ENCODE measurements around the gene CLCN6.

DNA sequence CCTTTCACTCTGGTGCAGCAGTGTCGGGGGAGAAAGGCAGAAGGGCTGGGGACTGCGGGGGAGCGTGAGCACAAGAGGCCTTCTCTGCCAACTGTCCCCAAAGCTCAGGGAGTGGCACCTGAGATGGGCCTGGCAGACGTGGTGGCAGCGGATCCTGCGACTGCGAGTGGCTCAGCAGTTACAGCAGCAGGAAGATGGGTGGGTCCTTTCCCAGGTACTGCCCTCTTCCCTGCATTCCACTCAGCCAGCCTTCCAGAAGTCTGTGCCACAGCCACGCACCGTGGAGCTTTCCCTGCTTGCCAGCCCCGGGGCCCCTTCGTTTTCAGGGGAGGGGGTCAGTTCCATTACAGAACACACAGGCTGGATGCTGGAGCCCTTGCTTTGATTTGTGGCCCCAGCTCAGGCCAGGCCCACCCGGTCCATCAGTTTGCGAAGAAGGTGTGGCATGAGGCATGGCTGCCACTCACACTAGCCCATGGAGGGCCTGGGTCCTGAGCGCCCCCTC lies 17.4 kb upstream of the CLCN6 start:
- TF ChIP-seq, protein P1, sequence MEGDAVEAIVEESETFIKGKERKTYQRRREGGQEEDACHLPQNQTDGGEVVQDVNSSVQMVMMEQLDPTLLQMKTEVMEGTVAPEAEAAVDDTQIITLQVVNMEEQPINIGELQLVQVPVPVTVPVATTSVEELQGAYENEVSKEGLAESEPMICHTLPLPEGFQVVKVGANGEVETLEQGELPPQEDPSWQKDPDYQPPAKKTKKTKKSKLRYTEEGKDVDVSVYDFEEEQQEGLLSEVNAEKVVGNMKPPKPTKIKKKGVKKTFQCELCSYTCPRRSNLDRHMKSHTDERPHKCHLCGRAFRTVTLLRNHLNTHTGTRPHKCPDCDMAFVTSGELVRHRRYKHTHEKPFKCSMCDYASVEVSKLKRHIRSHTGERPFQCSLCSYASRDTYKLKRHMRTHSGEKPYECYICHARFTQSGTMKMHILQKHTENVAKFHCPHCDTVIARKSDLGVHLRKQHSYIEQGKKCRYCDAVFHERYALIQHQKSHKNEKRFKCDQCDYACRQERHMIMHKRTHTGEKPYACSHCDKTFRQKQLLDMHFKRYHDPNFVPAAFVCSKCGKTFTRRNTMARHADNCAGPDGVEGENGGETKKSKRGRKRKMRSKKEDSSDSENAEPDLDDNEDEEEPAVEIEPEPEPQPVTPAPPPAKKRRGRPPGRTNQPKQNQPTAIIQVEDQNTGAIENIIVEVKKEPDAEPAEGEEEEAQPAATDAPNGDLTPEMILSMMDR (IDR thresholded peaks at IDR 0.05): no peak
- TF ChIP-seq POLR2A (IDR thresholded peaks at IDR 0.05): no peak

Data from adrenal gland (tissue), 5 donors.